Ascending aorta (tissue), 2 donors: ENCODE measurements around the gene CD99L2. TPM values are rescaled to one million over a fixed set of nuclear protein-coding genes. Genes with fewer than 3 reads are reported as not detected.

ENCODE experiments used
- DNase-seq, 2 donors: peaks; one replicate each; pipeline ENCODE4 v3.0.0-alpha.2; 2019; ENCODE audit warnings: low spot score in 2 of 2
- H3K27ac ChIP-seq, 2 donors: fragments of 200-600 bp; sonication (generic); one replicate each; pipeline ENCODE4 v1.5.1; 2016 to 2017; ENCODE audit warnings: mild to moderate bottlenecking in 1 of 2
- H3K27me3 ChIP-seq: fragments of 200-600 bp; sonication (generic); one replicate; pipeline ENCODE4 v1.5.1; 2017
- H3K36me3 ChIP-seq, 2 donors: fragments of 200-600 bp; sonication (generic); one replicate each; pipeline ENCODE4 v1.5.1; 2016
- H3K4me1 ChIP-seq, 2 donors: fragments of 200-600 bp; sonication (generic); one replicate each; pipeline ENCODE4 v1.5.1; 2016 to 2017; ENCODE audit warnings: mild to moderate bottlenecking in 1 of 2
- H3K4me3 ChIP-seq, 2 donors: fragments of 200-600 bp; sonication (generic); one replicate each; pipeline ENCODE4 v1.5.1; 2016 to 2017; ENCODE audit warnings: mild to moderate bottlenecking in 1 of 2
- H3K9me3 ChIP-seq, 2 donors: fragments of 200-600 bp; sonication (generic); one replicate each; pipeline ENCODE4 v1.5.1; 2016
- intact Hi-C: fragments of 100-400 bp; cut with DNase I; formaldehyde crosslinking; loops from one replicate; pipeline ENCODE4 v1.15.1; 2023
- total RNA-seq: library from RNA; depleted of rRNA; stranded (reverse); fragments of >200 nt; gene quantifications from one replicate; pipeline ENCODE4 v1.1.0, GENCODE V29; 2016
- TF ChIP-seq, protein P1 (sequence below), 3 experiments: fragments of 200-600 bp in 2 of 3; fragments of 450-650 bp in 1 of 3; sonication (generic) in 2 of 3; IDR thresholded peaks; one replicate each; pipeline ENCODE4 v1.5.1; 2016 to 2019; ENCODE audit warnings: antibody characterized with exemption in 3 of 3, mild to moderate bottlenecking in 1 of 3, moderate library complexity in 1 of 3

Gene CD99L2
- total RNA-seq, 1 donor from 2014 or later, result 83.4 TPM

- no peak for DNase-seq
- Histone ChIP-seq H3K4me3 (no peak overlapping the region), H3K27ac (no peak overlapping the region), H3K4me1 (no peaks in the 10 kb centered on the region), H3K27me3 (no peaks in the 10 kb centered on the region), H3K36me3 (no peaks in the 10 kb centered on the region), H3K9me3 (no peaks in the 10 kb centered on the region)
- intact Hi-C loops, result no loop called here
- TF ChIP-seq, protein P1, sequence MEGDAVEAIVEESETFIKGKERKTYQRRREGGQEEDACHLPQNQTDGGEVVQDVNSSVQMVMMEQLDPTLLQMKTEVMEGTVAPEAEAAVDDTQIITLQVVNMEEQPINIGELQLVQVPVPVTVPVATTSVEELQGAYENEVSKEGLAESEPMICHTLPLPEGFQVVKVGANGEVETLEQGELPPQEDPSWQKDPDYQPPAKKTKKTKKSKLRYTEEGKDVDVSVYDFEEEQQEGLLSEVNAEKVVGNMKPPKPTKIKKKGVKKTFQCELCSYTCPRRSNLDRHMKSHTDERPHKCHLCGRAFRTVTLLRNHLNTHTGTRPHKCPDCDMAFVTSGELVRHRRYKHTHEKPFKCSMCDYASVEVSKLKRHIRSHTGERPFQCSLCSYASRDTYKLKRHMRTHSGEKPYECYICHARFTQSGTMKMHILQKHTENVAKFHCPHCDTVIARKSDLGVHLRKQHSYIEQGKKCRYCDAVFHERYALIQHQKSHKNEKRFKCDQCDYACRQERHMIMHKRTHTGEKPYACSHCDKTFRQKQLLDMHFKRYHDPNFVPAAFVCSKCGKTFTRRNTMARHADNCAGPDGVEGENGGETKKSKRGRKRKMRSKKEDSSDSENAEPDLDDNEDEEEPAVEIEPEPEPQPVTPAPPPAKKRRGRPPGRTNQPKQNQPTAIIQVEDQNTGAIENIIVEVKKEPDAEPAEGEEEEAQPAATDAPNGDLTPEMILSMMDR (IDR thresholded peaks at IDR 0.05), result no peak
These were observed 38.1 kb upstream of the CD99L2 start for GRCh38 chrX:150936556-150936955.

GRCh38 chrX:150935467-150935866 lies 37.0 kb upstream of the CD99L2 start:
- H3K36me3 ChIP-seq, result no peaks in the 10 kb centered on the region
- no peaks in the 10 kb centered on the region for H3K9me3 ChIP-seq
- no peak overlapping the region for H3K27ac ChIP-seq
- H3K27me3 ChIP-seq, result no peaks in the 10 kb centered on the region
- DNase-seq, result no peak
- TF ChIP-seq, protein P1 (IDR thresholded peaks at IDR 0.05), result no peak
- no peaks in the 10 kb centered on the region for H3K4me1 ChIP-seq
- no peak overlapping the region for H3K4me3 ChIP-seq
- intact Hi-C loops, result no loop called here

- no peaks in the 10 kb centered on the region for H3K36me3 ChIP-seq
- TF ChIP-seq, protein P1 (IDR thresholded peaks at IDR 0.05), result no peak
- no peak overlapping the region for H3K4me3 ChIP-seq
- H3K27me3 ChIP-seq, result no peaks in the 10 kb centered on the region
- H3K4me1 ChIP-seq, result no peaks in the 10 kb centered on the region
- no peaks in the 10 kb centered on the region for H3K9me3 ChIP-seq
- DNase-seq, result no peak
- intact Hi-C loops, result no loop called here
- H3K27ac ChIP-seq, result no peak overlapping the region
These were observed 36.0 kb upstream of the CD99L2 start for GRCh38 chrX:150934453-150934852.

GRCh38 chrX:150933945-150934350 lies 35.5 kb upstream of the CD99L2 start:
- intact Hi-C loops, result no loop called here

GRCh38 chrX:150929058-150929457 lies 30.6 kb upstream of the CD99L2 start:
- H3K27ac ChIP-seq, result no peak overlapping the region
- H3K27me3 ChIP-seq, result no peaks in the 10 kb centered on the region
- intact Hi-C loops, result no loop called here
- no peak for DNase-seq
- H3K4me3 ChIP-seq, result no peak overlapping the region
- no peaks in the 10 kb centered on the region for H3K9me3 ChIP-seq
- H3K4me1 ChIP-seq, result no peaks in the 10 kb centered on the region
- no peaks in the 10 kb centered on the region for H3K36me3 ChIP-seq
- TF ChIP-seq, protein P1 (IDR thresholded peaks at IDR 0.05), result no peak

More at GRCh38 chrX:150933945-150934350, 35.5 kb upstream of the CD99L2 start:
- Histone ChIP-seq H3K4me1 (no peaks in the 10 kb centered on the region), H3K4me3 (no peak overlapping the region), H3K27ac (no peak overlapping the region), H3K27me3 (no peaks in the 10 kb centered on the region), H3K9me3 (no peaks in the 10 kb centered on the region), H3K36me3 (no peaks in the 10 kb centered on the region)
- DNase-seq, result no peak
- TF ChIP-seq, protein P1 (IDR thresholded peaks at IDR 0.05), result no peak

- H3K27me3 ChIP-seq, result no peaks in the 10 kb centered on the region
- no peaks in the 10 kb centered on the region for H3K9me3 ChIP-seq
- no peaks in the 10 kb centered on the region for H3K36me3 ChIP-seq
- intact Hi-C loops, result no loop called here
- no peak for DNase-seq
- no peak overlapping the region for H3K4me3 ChIP-seq
- no peak overlapping the region for H3K27ac ChIP-seq
- H3K4me1 ChIP-seq, result no peaks in the 10 kb centered on the region
- TF ChIP-seq, protein P1 (IDR thresholded peaks at IDR 0.05), result no peak
These were observed 28.3 kb upstream of the CD99L2 start for GRCh38 chrX:150926791-150927190.
